Stomach (tissue), 19 donors: ENCODE measurements around the gene SNAPC5. TPM values are rescaled to one million over a fixed set of nuclear protein-coding genes. Genes with fewer than 3 reads are reported as not detected.

ENCODE experiments used
- DNase-seq, 2 donors: peaks; one replicate each; pipeline versions ENCODE4 v3.0.0 to v3.0.0-alpha.2; 2013 to 2019
- H3K27ac ChIP-seq, 5 donors: fragments of 200-600 bp in 4 of 5; sonication (generic) in 4 of 5; one replicate each; pipeline ENCODE4 v1.5.1; 2013 to 2019; ENCODE audit warnings: mild to moderate bottlenecking in 1 of 5, moderate library complexity in 1 of 5
- H3K27me3 ChIP-seq, 3 donors: fragments of 200-600 bp; sonication (generic); one replicate each; pipeline ENCODE4 v1.5.1; 2017 to 2019; ENCODE audit warnings: mixed run types in 1 of 3
- H3K36me3 ChIP-seq, 4 donors: fragments of 200-600 bp; sonication (generic); 1 replicate in 3 of 4; 2 replicates in 1 of 4; pipeline ENCODE4 v1.5.1; 2016 to 2019
- H3K4me1 ChIP-seq, 4 donors: fragments of 200-600 bp; sonication (generic); one replicate each; pipeline ENCODE4 v1.5.1; 2016 to 2019
- H3K4me3 ChIP-seq, 4 donors: fragments of 200-600 bp; sonication (generic) in 3 of 4; one replicate each; pipeline ENCODE4 v1.5.1; 2016 to 2019; ENCODE audit warnings: mild to moderate bottlenecking in 1 of 4
- H3K9me3 ChIP-seq, 4 donors: fragments of 200-600 bp; sonication (generic); one replicate each; pipeline ENCODE4 v1.5.1; 2016 to 2019
- EP300 ChIP-seq: sonication (generic); formaldehyde crosslinking; IDR thresholded peaks from one replicate; pipeline ENCODE4 v1.6.1; 2017; ENCODE audit warnings: antibody characterized with exemption
- POLR2A ChIP-seq, 4 donors: fragments of 450-650 bp; IDR thresholded peaks; one replicate each; pipeline ENCODE4 v1.6.1; 2016; ENCODE audit warnings: antibody characterized with exemption in 4 of 4, control low read depth in 2 of 4, mild to moderate bottlenecking in 1 of 4, moderate library complexity in 1 of 4
- POLR2AphosphoS5 ChIP-seq, 3 donors: sonication (generic); formaldehyde crosslinking; IDR thresholded peaks; one replicate each; pipeline ENCODE4 v1.6.1; 2016; ENCODE audit warnings: antibody characterized with exemption in 3 of 3
- WGBS, 5 donors: extraction: QIAGEN DNeasy Blood & Tissue Kit in 3 of 5; methylation state at CpG; one replicate each; pipeline versions ENCODE4 v1.1.5 to v1.1.7; 2013 to 2018; 5-methylcytosine and 5-hydroxymethylcytosine counted together
- intact Hi-C: fragments of 100-400 bp; cut with DNase I; formaldehyde crosslinking; loops from one replicate; pipeline ENCODE4 v1.15.1; 2023; ENCODE audit warnings: low total_unique reads
- long read RNA-seq, 10 donors: transcript quantifications; one replicate each; lab custom pipeline, GENCODE V29; 2026
- polyA plus RNA-seq, 3 donors: library from polyadenylated mRNA; stranded (reverse); fragments of 200-250 nt; gene quantifications; one replicate each; pipeline ENCODE4 v1.2.3, GENCODE V29; 2013
- total RNA-seq, 5 donors: library from RNA; depleted of rRNA; stranded (reverse); fragments of >200 nt; gene quantifications; one replicate each; pipeline versions ENCODE4 v1.1.0 to v1.2.3, GENCODE V29; 2014 to 2016
- TF ChIP-seq, protein P1 (sequence below), 7 experiments: fragments of 450-650 bp in 4 of 7; fragments of 200-600 bp in 3 of 7; sonication (generic) in 3 of 7; IDR thresholded peaks; one replicate each; pipeline ENCODE4 v1.5.1; 2016 to 2019; ENCODE audit warnings: antibody characterized with exemption in 7 of 7, control low read depth in 2 of 7, mild to moderate bottlenecking in 1 of 7
- donor health status: healthy with polysubstance abuse.
- donor health status: Bipolar disorder and iron deficiency.
- donor health status: healthy.

Gene SNAPC5, protein sequence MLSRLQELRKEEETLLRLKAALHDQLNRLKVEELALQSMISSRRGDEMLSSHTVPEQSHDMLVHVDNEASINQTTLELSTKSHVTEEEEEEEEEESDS
- total RNA-seq (10 to 100 TPM in 2 of 5 donors, 1 to 10 TPM in 3; 2.3 to 18.2 (median 9.8) TPM), polyA plus RNA-seq (10 to 100 TPM; 25.9 to 49.0 (median 31.6) TPM)
- long read RNA-seq, donor 1, partial matches to known transcripts = 0 of 4 reads
- long read RNA-seq, donor 1, other reads (novel, unspliced or antisense) = 0 of 4 reads
- long read RNA-seq, donor 2, partial matches to known transcripts = 0 of 6 reads
- long read RNA-seq, donor 2, other reads (novel, unspliced or antisense) = 0 of 6 reads
- long read RNA-seq, donor 3, partial matches to known transcripts = 0 of 4 reads
- long read RNA-seq, donor 3, other reads (novel, unspliced or antisense) = 0 of 4 reads
- long read RNA-seq, donor 4, partial matches to known transcripts = 0 of 1 reads
- long read RNA-seq, donor 4, other reads (novel, unspliced or antisense) = 0 of 1 reads
- long read RNA-seq, donor 5, transcript SNAPC5-202 (3 exons, 1,002 nt) = major isoform, 7 of 10 reads
- long read RNA-seq, donor 5, partial matches to known transcripts = 0 of 10 reads
- long read RNA-seq, donor 5, other reads (novel, unspliced or antisense) = 0 of 10 reads
- long read RNA-seq, donor 6, transcript SNAPC5-202 (3 exons, 1,002 nt) = major isoform, 15 of 19 reads
- long read RNA-seq, donor 6, partial matches to known transcripts = 0 of 19 reads
- long read RNA-seq, donor 6, other reads (novel, unspliced or antisense) = 0 of 19 reads
- long read RNA-seq, donor 7, transcript SNAPC5-201 (2 exons, 794 nt) = minor isoform, 5 of 19 reads
- long read RNA-seq, donor 7, transcript SNAPC5-202 (3 exons, 1,002 nt) = major isoform, 13 of 19 reads
- long read RNA-seq, donor 7, partial matches to known transcripts = 0 of 19 reads
- long read RNA-seq, donor 7, other reads (novel, unspliced or antisense) = 0 of 19 reads
- long read RNA-seq, donor 8, partial matches to known transcripts = 0 of 7 reads
- long read RNA-seq, donor 8, other reads (novel, unspliced or antisense) = 0 of 7 reads
- long read RNA-seq, donor 9, transcript SNAPC5-202 (3 exons, 1,002 nt) = major isoform, 8 of 12 reads
- long read RNA-seq, donor 9, partial matches to known transcripts = 0 of 12 reads
- long read RNA-seq, donor 9, other reads (novel, unspliced or antisense) = 0 of 12 reads
- long read RNA-seq, donor 10, partial matches to known transcripts = 0 of 5 reads
- long read RNA-seq, donor 10, other reads (novel, unspliced or antisense) = 0 of 5 reads

DNA sequence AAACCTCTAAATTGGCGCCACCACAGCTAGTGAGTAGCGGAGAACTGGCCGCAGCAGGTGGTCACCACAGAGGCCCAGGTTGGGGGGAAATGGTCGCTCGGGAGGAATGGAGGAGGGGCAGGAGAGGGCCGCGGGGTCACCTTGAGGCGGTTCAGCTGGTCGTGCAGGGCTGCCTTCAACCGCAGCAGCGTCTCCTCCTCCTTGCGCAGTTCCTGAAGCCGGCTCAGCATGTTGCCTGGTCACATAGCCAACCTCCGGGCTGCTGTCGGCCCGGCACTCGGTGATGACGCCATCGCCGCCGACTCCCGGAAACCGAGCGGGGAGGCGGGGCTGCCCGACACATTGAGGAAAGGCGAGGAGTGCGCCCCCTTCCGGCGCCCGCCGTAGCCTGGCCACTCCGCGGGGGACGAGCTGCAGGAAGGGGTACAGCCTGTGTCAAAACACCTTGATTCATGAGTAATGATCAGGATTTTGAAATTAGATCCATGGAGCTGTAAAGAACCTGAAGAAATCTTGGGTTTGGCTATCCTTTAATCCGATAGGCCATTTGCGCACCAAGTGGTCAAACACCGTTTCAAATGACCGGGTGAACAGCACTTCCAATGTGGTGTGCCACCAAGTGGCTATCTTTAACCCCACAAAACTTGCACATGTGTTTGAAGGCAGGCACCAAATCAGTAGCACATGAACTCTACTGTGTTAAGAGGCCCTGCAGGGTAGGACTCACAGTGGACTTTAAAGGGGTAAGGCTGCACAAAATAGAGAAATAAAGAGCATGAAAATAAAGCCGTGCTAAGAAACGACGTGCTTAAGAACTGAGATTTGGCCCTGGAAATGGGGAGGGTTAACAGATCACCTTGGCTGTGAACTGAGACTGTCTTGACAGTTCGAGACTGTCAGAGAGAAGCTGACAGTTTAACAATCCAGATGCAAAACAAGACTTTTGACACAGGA, at the start of gene SNAPC5:
TSS of gene SNAPC5 (minus strand) at position 261 of the 954 bp plus-strand sequence. CDS start at position 230, 31 bp downstream.
- WGBS, 5 donors = 5 to 7% (median 7%) methylated on average over 32 to 43 of the region's 43 CpGs

GRCh38 chr15:66545255-66545654, 47.7 kb upstream of the SNAPC5 start:
- 93 to 100% (median 100%) methylated on average over 1 of the region's 1 CpG for WGBS, 5 donors
- Histone ChIP-seq H3K4me1 (no peaks in the 10 kb centered on the region), H3K27ac (no peak overlapping the region), H3K9me3 (no peaks in the 10 kb centered on the region), H3K36me3 (peaks cover 3 to 40% (median 30%) of the 10 kb centered on the region in 4 donors), H3K4me3 (no peak overlapping the region), H3K27me3 (no peaks in the 10 kb centered on the region)
- intact Hi-C loops = no loop called here
- TF ChIP-seq POLR2AphosphoS5 (IDR thresholded peaks at IDR 0.05) (no peak), POLR2A (IDR thresholded peaks at IDR 0.05) (no peak), EP300 (no peak)
- TF ChIP-seq, protein P1, sequence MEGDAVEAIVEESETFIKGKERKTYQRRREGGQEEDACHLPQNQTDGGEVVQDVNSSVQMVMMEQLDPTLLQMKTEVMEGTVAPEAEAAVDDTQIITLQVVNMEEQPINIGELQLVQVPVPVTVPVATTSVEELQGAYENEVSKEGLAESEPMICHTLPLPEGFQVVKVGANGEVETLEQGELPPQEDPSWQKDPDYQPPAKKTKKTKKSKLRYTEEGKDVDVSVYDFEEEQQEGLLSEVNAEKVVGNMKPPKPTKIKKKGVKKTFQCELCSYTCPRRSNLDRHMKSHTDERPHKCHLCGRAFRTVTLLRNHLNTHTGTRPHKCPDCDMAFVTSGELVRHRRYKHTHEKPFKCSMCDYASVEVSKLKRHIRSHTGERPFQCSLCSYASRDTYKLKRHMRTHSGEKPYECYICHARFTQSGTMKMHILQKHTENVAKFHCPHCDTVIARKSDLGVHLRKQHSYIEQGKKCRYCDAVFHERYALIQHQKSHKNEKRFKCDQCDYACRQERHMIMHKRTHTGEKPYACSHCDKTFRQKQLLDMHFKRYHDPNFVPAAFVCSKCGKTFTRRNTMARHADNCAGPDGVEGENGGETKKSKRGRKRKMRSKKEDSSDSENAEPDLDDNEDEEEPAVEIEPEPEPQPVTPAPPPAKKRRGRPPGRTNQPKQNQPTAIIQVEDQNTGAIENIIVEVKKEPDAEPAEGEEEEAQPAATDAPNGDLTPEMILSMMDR (IDR thresholded peaks at IDR 0.05) = no peak
- DNase-seq = no peak

More for the DNA sequence above, at the start of gene SNAPC5:
- peaks cover 44 to 79% (median 79%) of the 10 kb centered on the region in 4 donors for H3K36me3 ChIP-seq
- peak; percentile 99 for DNase-seq
- H3K27me3 ChIP-seq = no peaks in the 10 kb centered on the region
- peak within 1 kb of the TSS; percentile 71 to 92 (median 86) for H3K4me3 ChIP-seq
- H3K27ac ChIP-seq = peak within 1 kb of the TSS; percentile 87 to 92 (median 90)
- TF ChIP-seq POLR2A (IDR thresholded peaks at IDR 0.05) = peak in 2 of 4 donors; percentile 6 to 25
- TF ChIP-seq EP300 = no peak
- TF ChIP-seq POLR2AphosphoS5 (IDR thresholded peaks at IDR 0.05) = peak; percentile 90 to 99 (median 95)
- TF ChIP-seq, protein P1 (IDR thresholded peaks at IDR 0.05) = peak in 6 of 7 experiments; percentile 62 to 99 (median 97)
- intact Hi-C loops = loop anchor here (5.0 kb wide), 1 partner anchor 110 kb away; the partner anchor contains the start of gene MAP2K1
- peaks cover 14 to 85% (median 40%) of the 10 kb centered on the region in 4 donors for H3K4me1 ChIP-seq
- no peaks in the 10 kb centered on the region for H3K9me3 ChIP-seq

DNA sequence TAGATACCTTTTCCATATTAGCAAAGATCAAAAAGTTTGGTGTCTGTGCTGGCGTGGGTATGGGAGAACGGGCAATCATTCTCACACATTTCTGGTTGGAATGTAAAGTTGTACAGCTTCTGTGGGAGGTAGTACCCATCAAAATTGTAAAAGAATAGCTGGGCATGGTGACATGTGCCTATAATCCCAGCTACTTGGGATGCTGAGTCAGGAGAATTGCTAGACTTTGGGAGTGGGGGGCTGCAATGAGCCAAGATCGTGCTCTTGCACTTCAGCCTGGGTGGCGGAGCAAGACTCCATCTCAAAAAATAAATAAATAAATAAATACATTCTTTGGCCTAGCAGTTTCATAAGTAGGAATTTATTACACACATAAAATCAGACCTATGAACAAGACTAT, 45.3 kb upstream of the SNAPC5 start:
- intact Hi-C loops = no loop called here
- Histone ChIP-seq H3K9me3 (no peaks in the 10 kb centered on the region), H3K4me1 (no peaks in the 10 kb centered on the region), H3K36me3 (peaks cover 0 to 50% (median 41%) of the 10 kb centered on the region in 4 donors), H3K4me3 (no peak overlapping the region), H3K27ac (no peak overlapping the region), H3K27me3 (no peaks in the 10 kb centered on the region)
- DNase-seq = no peak
- TF ChIP-seq, protein P1 (IDR thresholded peaks at IDR 0.05) = no peak
- TF ChIP-seq POLR2AphosphoS5 (IDR thresholded peaks at IDR 0.05) (no peak), EP300 (no peak), POLR2A (IDR thresholded peaks at IDR 0.05) (no peak)
- 95 to 99% (median 97%) methylated on average over 4 of the region's 4 CpGs for WGBS, 5 donors
